NK-92 treated with Interleukin-12 subunit alpha and Interleukin-12 subunit beta, amount 100 ng/mL, for 24 hours (cell line): ENCODE results near the gene POLR3B.
"Not testable (repeated sequence)": the region's sequence is repeated elsewhere in the genome, so short reads cannot be mapped to it uniquely, and the experiment has no call there.

Experiments
- DNase-seq: peaks from one replicate; lab custom pipeline; 2025; lab: John Stamatoyannopoulos, UW

Gene POLR3B

GRCh38 chr12:106342397-106343213 lies 14.9 kb upstream of the POLR3B start:
- DNase-seq = no peak

- no peak for DNase-seq
Measured at GRCh38 chr12:106343214-106343528, 14.4 kb upstream of the POLR3B start.

- DNase-seq = no peak
Measured at GRCh38 chr12:106344131-106344530, 13.4 kb upstream of the POLR3B start.

- DNase-seq = no peak
Measured at GRCh38 chr12:106345746-106346145, 11.8 kb upstream of the POLR3B start.

GRCh38 chr12:106348411-106348810 lies 9.1 kb upstream of the POLR3B start:
- no peak for DNase-seq

- DNase-seq = no peak
Measured at GRCh38 chr12:106353175-106353574, 4.4 kb upstream of the POLR3B start.

- DNase-seq = no peak
Measured at GRCh38 chr12:106358396-106359241, 1.1 kb downstream of the POLR3B start.

GRCh38 chr12:106359646-106360399 lies 2.3 kb downstream of the POLR3B start:
- DNase-seq = no peak

GRCh38 chr12:106360400-106360994 lies 2.9 kb downstream of the POLR3B start:
- DNase-seq = no peak

- no peak for DNase-seq
Measured at GRCh38 chr12:106362971-106363370, 5.4 kb downstream of the POLR3B start.

- DNase-seq = no peak
Measured at GRCh38 chr12:106364261-106364660, 6.7 kb downstream of the POLR3B start.

- DNase-seq = no peak
Measured at GRCh38 chr12:106369624-106370346, 12.2 kb downstream of the POLR3B start.

GRCh38 chr12:106378788-106379187 lies 21.2 kb downstream of the POLR3B start:
- no peak for DNase-seq

GRCh38 chr12:106380954-106381353 lies 23.4 kb downstream of the POLR3B start:
- DNase-seq = no peak

- DNase-seq = not testable (repeated sequence)
Measured at GRCh38 chr12:106381866-106382265, 24.3 kb downstream of the POLR3B start.

- no peak for DNase-seq
Measured at GRCh38 chr12:106386813-106387535, 29.4 kb downstream of the POLR3B start.

- DNase-seq = no peak
Measured at GRCh38 chr12:106387848-106388377, 30.4 kb downstream of the POLR3B start.

- no peak for DNase-seq
Measured at GRCh38 chr12:106389151-106389550, 31.6 kb downstream of the POLR3B start.

- DNase-seq = no peak
Measured at GRCh38 chr12:106392759-106393158, 35.2 kb downstream of the POLR3B start.

- no peak for DNase-seq
Measured at GRCh38 chr12:106409878-106410277, 52.3 kb downstream of the POLR3B start.

GRCh38 chr12:106412563-106412962 lies 55.0 kb downstream of the POLR3B start:
- DNase-seq = no peak
